ENCODE measurements around the gene SLIT1.

- TF ChIP-seq CTCF (IDR thresholded peaks at IDR 0.05) (no peak), EP300 (IDR thresholded peaks at IDR 0.05) (no peak)
Measured at GRCh38 chr10:97046456-97047082, 139.2 kb downstream of the SLIT1 start.
